OCI-LY7 (cell line): ENCODE measurements around the gene CCDC102B.

Experiments
- EZH2phosphoT487 ChIP-seq: fragments of 200-600 bp; sonication (generic); IDR thresholded peaks from 2 replicates; pipeline ENCODE4 v1.6.1; 2018; ENCODE audit warnings: low read depth, borderline replicate concordance, mild to moderate bottlenecking, mixed run types, antibody characterized with exemption, low read length, moderate library complexity, mixed read lengths
- TF ChIP-seq, protein P1 (sequence below): fragments of 200-600 bp; sonication (generic); conservative IDR thresholded peaks from 2 replicates; pipeline ENCODE4 v1.5.1; 2014; ENCODE audit warnings: mild to moderate bottlenecking, antibody characterized with exemption, low read length, moderate library complexity, mixed read lengths

DNA sequence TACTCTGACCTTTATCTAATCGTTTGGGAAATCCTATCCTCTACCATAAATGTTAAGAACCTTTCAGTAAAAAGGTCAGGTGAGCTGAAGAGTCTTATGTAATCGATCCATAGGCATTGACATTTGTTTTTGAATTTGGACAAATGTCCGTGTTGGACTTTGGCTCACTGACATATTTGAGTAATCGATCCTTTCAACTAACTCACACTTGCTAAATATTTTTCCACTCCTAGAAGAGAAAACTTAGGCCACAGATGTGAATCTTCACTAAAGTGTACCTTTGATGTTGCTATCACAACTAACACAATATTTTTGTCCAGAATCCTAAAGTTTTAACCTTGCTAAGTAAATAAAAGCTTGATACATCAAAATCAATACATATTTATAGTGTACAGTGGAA is 89.5 kb downstream of the CCDC102B start:
- TF ChIP-seq, protein P1, sequence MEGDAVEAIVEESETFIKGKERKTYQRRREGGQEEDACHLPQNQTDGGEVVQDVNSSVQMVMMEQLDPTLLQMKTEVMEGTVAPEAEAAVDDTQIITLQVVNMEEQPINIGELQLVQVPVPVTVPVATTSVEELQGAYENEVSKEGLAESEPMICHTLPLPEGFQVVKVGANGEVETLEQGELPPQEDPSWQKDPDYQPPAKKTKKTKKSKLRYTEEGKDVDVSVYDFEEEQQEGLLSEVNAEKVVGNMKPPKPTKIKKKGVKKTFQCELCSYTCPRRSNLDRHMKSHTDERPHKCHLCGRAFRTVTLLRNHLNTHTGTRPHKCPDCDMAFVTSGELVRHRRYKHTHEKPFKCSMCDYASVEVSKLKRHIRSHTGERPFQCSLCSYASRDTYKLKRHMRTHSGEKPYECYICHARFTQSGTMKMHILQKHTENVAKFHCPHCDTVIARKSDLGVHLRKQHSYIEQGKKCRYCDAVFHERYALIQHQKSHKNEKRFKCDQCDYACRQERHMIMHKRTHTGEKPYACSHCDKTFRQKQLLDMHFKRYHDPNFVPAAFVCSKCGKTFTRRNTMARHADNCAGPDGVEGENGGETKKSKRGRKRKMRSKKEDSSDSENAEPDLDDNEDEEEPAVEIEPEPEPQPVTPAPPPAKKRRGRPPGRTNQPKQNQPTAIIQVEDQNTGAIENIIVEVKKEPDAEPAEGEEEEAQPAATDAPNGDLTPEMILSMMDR = no peak
- TF ChIP-seq EZH2phosphoT487 = no peak
